Activated CD8-positive, alpha-beta memory T cell treated with anti-CD3 and anti-CD28 coated beads, Interleukin-2, amount 50 U/mL, for 24 hours (primary cell): ENCODE measurements around the gene OSBP2.

ENCODE experiments used
- DNase-seq: peaks from one replicate; pipeline ENCODE4 v3.0.0-alpha.2; 2020; ENCODE audit errors: extremely low read depth

Gene OSBP2

DNA sequence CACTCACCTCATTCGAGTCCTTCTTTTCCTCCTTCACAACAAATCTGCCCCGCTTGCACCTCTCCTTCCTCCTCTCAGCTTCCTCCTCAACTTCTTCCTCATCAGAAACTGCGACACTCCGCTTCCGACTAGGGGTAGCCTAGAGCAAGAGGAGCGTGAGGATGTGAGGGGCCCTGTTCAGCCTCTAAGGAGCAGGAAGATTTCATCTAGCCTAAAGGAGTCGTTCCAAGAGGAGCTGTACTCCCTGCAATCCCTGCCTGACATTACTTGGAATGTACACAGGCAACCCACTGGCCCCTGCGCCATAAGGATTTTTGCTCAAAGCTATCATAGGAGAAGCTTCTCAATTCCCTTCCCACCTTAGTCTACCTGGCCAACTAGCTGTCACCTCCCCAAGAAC lies 239.4 kb downstream of the OSBP2 start:
- no peak for DNase-seq

DNA sequence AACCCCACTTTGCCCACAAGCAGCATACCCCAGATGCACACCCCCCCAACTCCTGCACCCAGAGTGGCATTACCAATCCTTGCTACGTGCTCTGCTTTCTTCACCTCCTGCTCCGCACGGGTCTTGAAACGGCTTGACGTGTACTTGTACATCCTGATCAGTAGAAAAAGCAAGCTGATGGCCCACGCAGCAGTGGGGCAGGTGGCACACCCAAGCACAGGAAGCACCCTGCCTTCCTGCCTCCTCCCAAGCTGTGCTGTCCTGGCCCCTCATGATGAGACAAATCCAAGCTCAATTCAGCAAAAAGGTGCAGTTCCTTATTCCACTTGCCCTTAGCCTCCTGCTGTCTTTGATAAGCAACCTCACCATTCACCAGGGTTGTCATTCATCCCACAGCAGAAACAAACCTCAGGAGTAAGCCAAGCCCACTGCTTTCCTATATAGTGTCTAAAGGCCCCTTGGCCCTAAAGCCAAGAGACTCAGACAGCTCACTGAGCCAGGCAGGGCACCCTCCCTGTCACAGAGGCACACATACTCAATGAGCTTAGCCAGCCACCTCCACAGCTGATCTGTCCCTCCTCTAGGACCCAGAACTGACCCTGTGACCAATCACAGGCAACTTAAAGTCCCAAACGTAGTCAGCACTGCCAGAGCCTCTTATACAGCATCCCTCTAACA lies 246.2 kb downstream of the OSBP2 start:
- DNase-seq: no peak

DNA sequence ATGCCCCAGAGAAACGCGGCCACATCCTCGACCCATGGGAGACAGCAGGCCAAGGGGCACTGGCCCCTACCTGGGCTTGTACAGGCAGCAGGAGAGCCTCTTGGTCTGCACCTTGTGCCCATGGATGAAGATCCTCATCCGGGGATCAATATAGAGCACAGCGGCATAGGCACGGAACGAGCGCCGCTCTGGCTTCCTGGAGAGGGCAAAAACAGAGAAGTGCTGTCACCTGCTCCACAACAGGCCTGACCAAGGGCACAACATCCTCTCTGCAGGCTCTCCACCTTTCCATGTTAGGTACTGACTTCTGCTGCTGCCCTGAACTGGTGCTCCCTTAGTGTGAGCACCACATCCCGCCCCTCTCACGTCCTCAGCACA lies 246.7 kb downstream of the OSBP2 start:
- DNase-seq: no peak

DNA sequence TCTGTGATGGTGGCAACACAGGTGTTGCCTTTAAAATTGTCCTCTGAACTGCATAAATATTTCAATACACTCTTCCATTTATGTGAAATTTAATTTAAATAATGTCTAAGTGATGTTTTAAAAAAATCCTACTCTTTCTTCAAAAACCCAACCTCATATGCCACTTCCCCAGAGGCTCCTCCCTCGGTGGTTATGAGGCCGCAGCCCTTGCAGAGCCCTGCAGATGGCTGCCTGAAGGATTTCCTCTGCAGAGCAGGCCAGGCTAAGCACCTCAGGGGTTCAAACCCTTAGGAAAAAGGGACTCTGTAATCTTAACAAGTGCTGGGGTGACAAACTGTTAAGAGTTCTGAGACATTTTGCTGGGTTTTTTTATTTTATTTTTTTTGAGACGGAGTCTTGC lies 248.7 kb downstream of the OSBP2 start:
- DNase-seq: no peak

DNA sequence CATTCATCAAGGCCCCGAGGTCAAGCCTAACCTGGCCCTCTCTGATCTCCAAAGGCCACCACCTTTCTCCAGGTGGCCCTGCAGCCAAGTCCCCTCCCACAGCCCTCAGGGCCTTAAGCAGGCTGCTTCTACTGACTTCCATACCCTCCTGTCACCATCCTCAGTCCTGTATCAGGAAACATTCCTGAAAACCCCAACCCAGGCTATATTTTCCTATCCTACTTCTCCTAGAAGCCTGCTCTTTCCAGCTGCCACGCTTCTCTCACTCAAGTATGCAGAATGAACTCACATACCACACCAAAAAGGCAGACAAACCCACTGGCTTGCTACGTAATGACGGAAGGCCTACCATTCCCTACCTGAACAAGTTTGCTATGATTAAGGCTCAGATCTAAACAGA lies 250.3 kb downstream of the OSBP2 start:
- no peak for DNase-seq

DNA sequence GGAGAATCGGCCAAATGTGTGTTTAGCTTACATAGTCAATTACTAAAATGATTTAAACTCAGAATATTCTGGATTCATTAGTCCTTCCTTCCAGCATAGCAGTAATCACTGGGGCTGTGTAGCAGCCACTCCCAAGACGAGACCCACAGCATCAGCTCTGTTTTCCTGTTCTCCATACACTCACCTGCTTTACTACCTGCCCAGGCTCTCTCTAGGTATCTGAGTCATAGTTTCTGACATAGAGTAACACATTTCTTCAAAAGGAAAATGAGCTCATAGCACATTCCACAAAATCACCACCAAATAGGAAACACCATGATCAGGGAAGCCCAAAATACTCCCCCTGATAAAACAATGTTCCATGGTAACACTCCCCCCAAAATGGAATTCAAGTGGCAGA lies 251.0 kb downstream of the OSBP2 start:
- no peak for DNase-seq

DNA sequence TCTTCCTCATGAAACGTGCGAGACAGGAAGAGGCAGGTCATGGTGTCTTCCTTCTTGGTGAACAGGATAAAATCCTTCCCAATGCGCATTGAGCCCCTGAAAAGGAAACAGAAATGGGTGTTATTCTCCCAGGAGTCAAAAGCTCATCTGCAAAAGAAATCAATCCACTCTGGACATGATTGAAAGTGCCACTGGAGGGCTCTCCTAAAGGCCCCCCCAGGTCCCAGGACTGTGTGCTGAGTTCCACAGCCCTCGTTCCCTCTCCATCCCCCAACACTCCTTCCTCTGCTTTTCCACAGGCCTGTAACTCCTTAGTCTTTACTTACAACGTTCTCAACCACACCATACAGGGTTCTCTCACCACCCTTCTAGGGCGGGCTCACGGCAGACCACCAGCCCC lies 251.7 kb downstream of the OSBP2 start:
- DNase-seq: no peak

DNA sequence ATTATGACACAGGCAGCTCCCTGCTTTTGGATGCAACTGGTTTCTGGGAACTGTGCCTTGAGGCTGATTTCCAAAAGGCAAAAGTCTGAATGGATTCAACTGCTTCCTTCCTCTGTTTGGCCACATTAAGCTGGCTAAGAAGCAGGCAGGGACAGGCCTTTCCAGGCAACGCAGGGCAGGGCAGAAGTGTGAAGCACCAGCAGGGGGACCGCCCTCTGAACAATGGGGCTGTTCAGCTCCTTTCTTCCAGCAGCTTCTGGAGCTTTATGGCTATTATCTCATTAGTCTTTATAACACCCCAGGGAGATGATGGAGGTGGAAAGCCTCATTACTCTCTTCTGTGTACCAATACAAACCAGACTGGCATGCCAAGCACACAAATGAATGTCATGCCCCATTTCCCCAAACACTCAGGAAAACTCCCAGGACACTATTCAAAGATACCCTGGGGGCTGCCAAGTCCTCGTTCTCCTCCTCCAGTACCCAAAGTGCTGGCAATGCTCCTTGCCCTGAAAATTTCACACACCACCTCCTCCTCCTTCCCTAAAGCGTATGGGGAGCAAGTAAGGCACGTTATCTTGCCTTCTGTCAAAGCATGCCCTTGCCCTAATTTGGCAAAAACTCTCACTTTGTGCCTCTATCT lies 252.6 kb downstream of the OSBP2 start:
- DNase-seq: no peak

DNA sequence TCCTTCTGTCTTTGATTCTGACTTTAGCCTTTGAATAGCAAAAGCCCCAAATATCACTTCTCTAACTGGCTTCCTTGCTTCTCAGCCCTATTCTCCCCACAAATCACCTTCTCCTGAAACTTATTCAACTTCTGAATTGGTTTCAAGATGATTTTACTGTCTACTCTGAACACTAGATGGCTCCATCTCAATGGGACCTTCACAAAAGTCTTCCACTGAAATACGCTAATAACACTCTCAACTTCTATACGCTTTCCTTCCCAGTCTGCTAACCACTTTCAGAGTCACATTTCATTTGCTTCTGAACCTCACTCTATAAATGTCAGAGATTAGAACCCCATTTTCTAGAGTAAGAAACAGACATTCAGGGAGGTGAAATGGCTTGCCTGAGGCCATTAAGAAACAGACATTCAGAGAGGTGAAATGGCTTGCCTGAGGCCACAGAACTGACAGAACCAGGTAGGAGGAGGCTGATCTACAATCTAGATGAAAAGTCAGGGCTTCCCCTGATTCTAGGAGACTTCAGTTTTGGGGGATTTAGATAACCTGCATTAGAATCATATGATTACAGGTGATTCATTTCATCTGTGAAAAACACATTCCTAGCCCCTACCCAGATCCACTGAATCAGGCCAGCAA lies 253.3 kb downstream of the OSBP2 start:
- DNase-seq: no peak

DNA sequence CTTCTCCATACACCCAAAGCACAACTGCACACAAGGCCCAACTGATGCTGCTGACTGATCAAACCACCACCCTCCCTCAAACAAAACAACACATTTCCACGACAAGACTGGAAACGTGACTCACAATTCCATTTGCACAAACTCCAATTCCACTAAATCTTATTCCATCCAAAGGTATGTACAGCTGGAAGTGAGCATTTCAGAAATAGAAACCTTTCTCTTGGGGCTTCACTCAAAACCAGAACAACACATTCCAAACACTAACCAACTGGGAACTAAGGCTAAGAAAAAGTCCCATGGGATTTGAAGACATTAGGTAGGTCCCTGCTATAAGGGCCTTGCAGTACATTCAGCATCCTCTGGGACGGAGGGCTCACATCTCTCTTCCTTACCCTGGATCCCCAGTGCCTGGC lies 254.3 kb downstream of the OSBP2 start:
- no peak for DNase-seq

DNA sequence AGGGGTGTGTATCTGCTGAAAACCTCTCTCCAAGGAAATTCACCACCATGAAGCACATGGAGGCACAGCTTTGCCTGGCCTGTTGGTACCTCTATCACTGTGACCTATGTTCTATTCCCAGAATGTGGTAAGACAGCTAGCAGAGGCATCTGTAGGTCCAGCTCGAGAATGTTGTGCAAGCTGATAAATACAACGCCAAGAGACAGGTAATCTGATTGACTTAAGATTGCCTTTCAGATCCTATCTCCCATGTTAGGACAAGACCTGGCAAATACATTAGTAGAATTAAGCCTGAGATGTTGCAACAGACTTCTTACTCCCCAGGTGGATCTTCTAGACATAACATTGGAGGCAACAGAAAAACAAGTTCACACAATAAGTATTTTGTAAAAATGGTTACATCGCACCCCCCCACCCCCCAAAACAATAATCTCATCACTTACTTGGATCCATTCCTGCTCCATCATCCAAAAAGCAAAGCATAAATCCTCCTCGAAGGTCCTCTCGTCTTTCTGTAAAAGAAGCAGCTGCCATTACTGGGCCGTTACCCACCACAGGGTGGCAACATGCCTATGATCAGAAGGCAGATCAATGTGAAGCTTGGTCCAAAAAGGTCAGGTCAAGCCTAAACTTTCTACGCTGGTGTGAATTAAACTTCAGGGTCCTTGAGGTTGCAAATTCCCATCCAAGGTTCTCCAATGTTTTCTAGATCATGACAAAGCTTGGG lies 255.4 kb downstream of the OSBP2 start:
- no peak for DNase-seq

DNA sequence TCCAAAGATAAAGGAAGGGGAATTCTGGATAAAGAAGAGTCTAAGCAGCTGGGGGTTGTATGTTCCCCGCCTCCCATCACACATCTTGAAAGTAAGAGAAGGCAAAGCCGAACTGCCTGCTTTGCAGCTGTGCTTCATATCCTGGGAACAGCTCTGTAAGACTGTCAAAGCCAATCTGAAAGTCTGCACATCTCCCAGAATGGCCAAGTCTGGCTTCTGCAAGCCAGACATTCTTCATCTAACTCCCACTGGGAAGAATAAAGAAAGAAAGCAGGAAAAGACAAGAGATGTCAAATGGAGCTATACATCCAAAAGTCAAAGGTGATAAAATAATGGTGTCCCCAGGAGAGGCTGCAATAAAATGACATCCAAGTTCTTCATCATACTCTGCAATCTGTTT lies 258.5 kb downstream of the OSBP2 start:
- DNase-seq: no peak

DNA sequence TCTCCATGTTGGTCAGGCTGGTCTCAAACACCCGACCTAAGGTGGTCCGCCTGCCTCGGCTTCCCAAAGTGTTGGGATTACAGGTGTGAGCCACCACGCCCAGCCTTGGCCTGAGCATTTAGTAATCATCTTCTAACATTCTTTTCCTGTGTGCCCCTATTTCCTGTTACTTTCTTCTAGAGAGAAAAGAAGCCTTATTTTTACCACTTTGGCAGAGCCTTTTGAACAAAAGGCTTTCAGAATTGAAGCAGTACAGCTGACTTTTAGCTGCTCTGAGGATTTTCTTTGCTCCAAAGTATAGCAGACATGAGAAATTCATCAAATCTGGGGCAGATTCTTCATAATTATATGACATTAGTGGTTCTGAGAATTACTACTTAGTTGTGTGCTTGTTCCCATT lies 260.5 kb downstream of the OSBP2 start:
- DNase-seq: no peak
